Nephron (organoid): ENCODE results near the gene PIK3AP1.

Experiments
- H3K27ac Mint-ChIP-seq, 3 experiments: 2 replicates each; pipeline ENCODE4 v1.8.0; 2020; ENCODE audit warnings: mixed read lengths in 3 of 3, mild to moderate bottlenecking in 2 of 3, moderate library complexity in 1 of 3
- H3K27me3 Mint-ChIP-seq: 2 replicates; pipeline ENCODE4 v1.8.0; 2021; ENCODE audit warnings: low read depth, mild to moderate bottlenecking, moderate library complexity, mixed read lengths
- H3K36me3 Mint-ChIP-seq: 2 replicates; pipeline ENCODE4 v1.8.0; 2020; ENCODE audit warnings: low read depth, mixed read lengths
- H3K4me1 Mint-ChIP-seq: 2 replicates; pipeline ENCODE4 v1.8.0; 2020; ENCODE audit warnings: mixed read lengths
- H3K4me3 Mint-ChIP-seq, 3 experiments: 2 replicates each; pipeline ENCODE4 v1.8.0; 2020; ENCODE audit warnings: mild to moderate bottlenecking in 3 of 3, mixed read lengths in 3 of 3, moderate library complexity in 2 of 3
- H3K9me3 Mint-ChIP-seq: 2 replicates; pipeline ENCODE4 v1.8.0; 2020; ENCODE audit warnings: mixed read lengths
- TF ChIP-seq, protein P1 (sequence below), 3 experiments: fragments of 200-600 bp; sonication (generic); IDR thresholded peaks; one replicate each; pipeline ENCODE4 v1.5.0; 2021; ENCODE audit warnings: antibody characterized with exemption in 3 of 3; ENCODE audit not compliant: unreplicated experiment in 3 of 3

Gene PIK3AP1

DNA sequence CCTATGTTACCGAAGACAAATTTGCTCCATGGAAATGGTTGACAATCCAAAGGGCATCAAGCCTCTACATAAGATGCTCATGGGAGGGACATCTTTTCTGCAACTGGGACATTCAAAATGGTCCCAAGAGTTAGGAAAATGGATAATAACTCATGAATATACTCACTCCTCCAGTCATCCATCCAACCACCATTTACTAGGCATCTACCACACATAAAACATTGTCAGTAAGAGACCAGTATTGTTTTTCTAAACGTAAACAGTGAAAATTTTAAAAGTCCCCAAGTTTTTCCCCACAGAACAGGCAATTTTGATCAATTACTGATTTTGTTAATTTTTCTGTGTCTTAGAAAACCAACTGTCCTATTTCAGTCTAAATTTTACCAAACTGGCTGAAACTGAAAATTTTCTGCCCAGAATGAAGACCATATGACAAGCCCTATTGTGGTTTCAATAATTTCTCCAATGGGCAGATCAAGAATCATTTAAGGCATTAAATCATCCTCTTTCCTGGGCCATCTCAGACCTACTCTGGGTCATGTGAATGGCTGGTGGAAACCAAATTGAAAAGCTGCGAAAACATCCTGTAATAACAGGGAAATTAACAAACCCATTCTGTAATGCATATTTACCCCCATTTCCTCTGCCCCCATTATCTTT lies 24.2 kb downstream of the PIK3AP1 start:
- TF ChIP-seq, protein P1, sequence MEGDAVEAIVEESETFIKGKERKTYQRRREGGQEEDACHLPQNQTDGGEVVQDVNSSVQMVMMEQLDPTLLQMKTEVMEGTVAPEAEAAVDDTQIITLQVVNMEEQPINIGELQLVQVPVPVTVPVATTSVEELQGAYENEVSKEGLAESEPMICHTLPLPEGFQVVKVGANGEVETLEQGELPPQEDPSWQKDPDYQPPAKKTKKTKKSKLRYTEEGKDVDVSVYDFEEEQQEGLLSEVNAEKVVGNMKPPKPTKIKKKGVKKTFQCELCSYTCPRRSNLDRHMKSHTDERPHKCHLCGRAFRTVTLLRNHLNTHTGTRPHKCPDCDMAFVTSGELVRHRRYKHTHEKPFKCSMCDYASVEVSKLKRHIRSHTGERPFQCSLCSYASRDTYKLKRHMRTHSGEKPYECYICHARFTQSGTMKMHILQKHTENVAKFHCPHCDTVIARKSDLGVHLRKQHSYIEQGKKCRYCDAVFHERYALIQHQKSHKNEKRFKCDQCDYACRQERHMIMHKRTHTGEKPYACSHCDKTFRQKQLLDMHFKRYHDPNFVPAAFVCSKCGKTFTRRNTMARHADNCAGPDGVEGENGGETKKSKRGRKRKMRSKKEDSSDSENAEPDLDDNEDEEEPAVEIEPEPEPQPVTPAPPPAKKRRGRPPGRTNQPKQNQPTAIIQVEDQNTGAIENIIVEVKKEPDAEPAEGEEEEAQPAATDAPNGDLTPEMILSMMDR (IDR thresholded peaks at IDR 0.05; ENCODE audit: unreplicated experiment in 3 of 3), result no peak
- Mint-ChIP-seq H3K4me3 (no peak overlapping the region), H3K27me3 (no peaks in the 10 kb centered on the region), H3K9me3 (no peaks in the 10 kb centered on the region), H3K4me1 (no peaks in the 10 kb centered on the region), H3K36me3 (no peaks in the 10 kb centered on the region), H3K27ac (no peak overlapping the region)

DNA sequence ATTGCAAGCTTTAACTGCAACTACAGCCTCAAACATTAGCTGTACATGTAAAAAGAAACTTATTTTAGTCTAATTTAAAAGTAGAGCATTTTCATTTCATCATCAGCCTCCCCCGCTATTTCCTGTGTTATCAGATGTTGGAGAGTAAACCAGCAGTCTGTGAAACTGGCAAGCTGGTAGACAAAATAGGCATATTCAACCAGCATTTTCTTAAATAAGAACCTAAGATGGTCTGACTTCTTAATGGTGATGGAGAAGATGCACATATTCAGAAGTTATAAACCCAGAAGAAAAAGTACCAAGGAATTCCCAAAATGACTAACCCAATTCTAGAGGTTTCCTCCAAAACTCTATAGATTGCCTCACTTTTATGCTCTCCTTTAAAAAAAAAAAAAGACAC lies 24.9 kb downstream of the PIK3AP1 start:
- TF ChIP-seq, protein P1 (IDR thresholded peaks at IDR 0.05; ENCODE audit: unreplicated experiment in 3 of 3), result no peak
- H3K4me1 Mint-ChIP-seq, result no peaks in the 10 kb centered on the region
- H3K9me3 Mint-ChIP-seq, result no peaks in the 10 kb centered on the region
- H3K27ac Mint-ChIP-seq, result no peak overlapping the region
- H3K4me3 Mint-ChIP-seq, result no peak overlapping the region
- no peaks in the 10 kb centered on the region for H3K36me3 Mint-ChIP-seq
- H3K27me3 Mint-ChIP-seq, result peaks cover 7% of the 10 kb centered on the region

DNA sequence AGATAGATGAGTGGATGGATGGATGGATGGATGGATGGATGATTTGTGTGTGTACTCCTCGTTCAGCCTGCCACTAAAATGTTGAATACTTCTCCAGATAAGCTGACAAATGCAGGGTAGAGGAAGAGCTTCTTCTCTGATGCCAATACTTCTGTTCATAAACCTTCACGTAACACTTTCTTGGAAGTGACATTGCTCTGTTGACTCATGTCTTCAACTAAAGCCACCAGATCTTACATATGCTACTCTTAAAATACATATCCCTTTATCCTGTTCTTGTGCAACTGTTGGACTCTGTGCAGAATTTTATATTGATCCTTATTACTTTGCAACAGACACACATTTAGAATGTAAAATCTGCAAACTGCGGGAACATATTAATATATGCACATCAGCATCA lies 26.9 kb downstream of the PIK3AP1 start:
- TF ChIP-seq, protein P1 (IDR thresholded peaks at IDR 0.05; ENCODE audit: unreplicated experiment in 3 of 3), result no peak
- no peak overlapping the region for H3K27ac Mint-ChIP-seq
- no peaks in the 10 kb centered on the region for H3K36me3 Mint-ChIP-seq
- H3K27me3 Mint-ChIP-seq, result peaks cover 8% of the 10 kb centered on the region
- H3K4me1 Mint-ChIP-seq, result no peaks in the 10 kb centered on the region
- H3K9me3 Mint-ChIP-seq, result no peaks in the 10 kb centered on the region
- H3K4me3 Mint-ChIP-seq, result no peak overlapping the region

DNA sequence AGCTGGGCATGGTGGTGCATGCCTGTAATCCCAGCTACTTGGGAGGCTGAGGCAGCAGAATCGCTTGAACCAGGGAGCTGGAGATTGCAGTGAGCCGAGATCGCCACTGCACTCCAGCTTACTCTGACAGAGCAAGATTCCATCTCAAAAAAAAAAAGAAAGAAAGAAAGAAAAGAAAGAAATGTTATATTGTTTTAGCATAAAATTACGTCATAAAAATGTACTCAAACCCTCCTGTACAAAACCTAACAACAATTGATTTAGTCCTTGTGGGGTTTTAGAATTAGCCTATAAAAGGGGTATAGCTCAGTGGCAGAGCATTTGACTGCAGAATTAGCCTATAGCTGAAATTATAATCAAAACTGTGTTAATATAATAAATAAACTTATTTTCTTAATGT lies 27.9 kb downstream of the PIK3AP1 start:
- Mint-ChIP-seq H3K4me1 (no peaks in the 10 kb centered on the region), H3K27me3 (peaks cover 8% of the 10 kb centered on the region), H3K27ac (no peak overlapping the region), H3K36me3 (no peaks in the 10 kb centered on the region), H3K4me3 (no peak overlapping the region), H3K9me3 (no peaks in the 10 kb centered on the region)
- TF ChIP-seq, protein P1 (IDR thresholded peaks at IDR 0.05; ENCODE audit: unreplicated experiment in 3 of 3), result no peak

DNA sequence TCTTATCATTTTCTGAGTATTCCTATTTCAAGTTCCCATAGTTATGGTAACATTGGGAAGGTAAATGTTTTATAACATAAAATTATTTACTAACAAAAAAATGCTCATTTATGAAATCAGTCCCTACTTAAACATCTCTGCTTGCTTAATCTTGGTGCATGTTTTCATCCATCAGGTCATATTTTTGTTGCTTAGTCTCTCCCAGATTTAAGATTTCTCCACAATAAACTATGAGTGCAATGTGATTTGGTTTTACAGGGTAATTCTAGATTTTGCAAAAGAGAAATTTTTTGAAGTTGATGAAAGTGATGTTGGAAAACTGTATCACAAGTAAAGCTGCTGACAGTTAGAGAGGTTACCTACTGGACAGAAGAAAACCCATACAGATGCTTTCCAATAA lies 28.6 kb downstream of the PIK3AP1 start:
- Mint-ChIP-seq H3K4me3 (no peak overlapping the region), H3K27me3 (peaks cover 9% of the 10 kb centered on the region), H3K27ac (no peak overlapping the region), H3K9me3 (no peaks in the 10 kb centered on the region), H3K4me1 (no peaks in the 10 kb centered on the region), H3K36me3 (no peaks in the 10 kb centered on the region)
- TF ChIP-seq, protein P1 (IDR thresholded peaks at IDR 0.05; ENCODE audit: unreplicated experiment in 3 of 3), result no peak
